KMS-11 (cell line): ENCODE data around the gene PPM1H.

Source experiments
- H2AFZ ChIP-seq: fragments of 200-600 bp; sonication (generic); 2 replicates; pipeline ENCODE4 v1.6.1; 2016; ENCODE audit warnings: antibody characterized with exemption, mixed run types, low read depth
- H3K27ac ChIP-seq: fragments of 200-600 bp; sonication (generic); 2 replicates; pipeline ENCODE4 v1.6.1; 2016; ENCODE audit warnings: mild to moderate bottlenecking, mixed run types
- H3K27me3 ChIP-seq: fragments of 200-600 bp; sonication (generic); 2 replicates; pipeline ENCODE4 v1.6.1; 2017; ENCODE audit warnings: mild to moderate bottlenecking, low read depth, mixed run types, moderate library complexity; ENCODE audit not compliant: insufficient read depth
- H3K36me3 ChIP-seq: fragments of 200-600 bp; sonication (generic); 2 replicates; pipeline ENCODE4 v1.6.1; 2017; ENCODE audit warnings: mild to moderate bottlenecking, mixed run types; ENCODE audit not compliant: insufficient read depth
- H3K4me1 ChIP-seq: fragments of 200-600 bp; sonication (generic); 2 replicates; pipeline ENCODE4 v1.6.1; 2016; ENCODE audit warnings: mild to moderate bottlenecking, low read depth, mixed run types; ENCODE audit not compliant: poor library complexity, severe bottlenecking
- H3K4me2 ChIP-seq: fragments of 200-600 bp; sonication (generic); 2 replicates; pipeline ENCODE4 v1.7.0; 2016; ENCODE audit warnings: mild to moderate bottlenecking, mixed run types
- H3K4me3 ChIP-seq: fragments of 200-600 bp; sonication (generic); IDR thresholded peaks from 2 replicates; pipeline ENCODE4 v1.6.1; 2017; ENCODE audit warnings: low read depth, low read length, mixed read lengths; ENCODE audit not compliant: insufficient read depth
- H3K79me2 ChIP-seq: fragments of 200-600 bp; sonication (generic); 2 replicates; pipeline ENCODE4 v1.6.1; 2016; ENCODE audit warnings: low read depth, mixed run types; ENCODE audit not compliant: insufficient read depth
- H3K9ac ChIP-seq: fragments of 200-600 bp; sonication (generic); 2 replicates; pipeline ENCODE4 v1.6.1; 2016; ENCODE audit warnings: mild to moderate bottlenecking, mixed run types
- H4K20me1 ChIP-seq: fragments of 200-600 bp; sonication (generic); 2 replicates; pipeline ENCODE4 v1.6.1; 2016; ENCODE audit warnings: mild to moderate bottlenecking, mixed run types; ENCODE audit not compliant: insufficient read depth
- TF ChIP-seq, protein P1 (sequence below): fragments of 200-600 bp; sonication (generic); conservative IDR thresholded peaks from 2 replicates; pipeline ENCODE4 v1.6.1; 2017; ENCODE audit warnings: low read depth, mild to moderate bottlenecking, antibody characterized with exemption, low read length, moderate library complexity, mixed read lengths

Gene PPM1H

DNA sequence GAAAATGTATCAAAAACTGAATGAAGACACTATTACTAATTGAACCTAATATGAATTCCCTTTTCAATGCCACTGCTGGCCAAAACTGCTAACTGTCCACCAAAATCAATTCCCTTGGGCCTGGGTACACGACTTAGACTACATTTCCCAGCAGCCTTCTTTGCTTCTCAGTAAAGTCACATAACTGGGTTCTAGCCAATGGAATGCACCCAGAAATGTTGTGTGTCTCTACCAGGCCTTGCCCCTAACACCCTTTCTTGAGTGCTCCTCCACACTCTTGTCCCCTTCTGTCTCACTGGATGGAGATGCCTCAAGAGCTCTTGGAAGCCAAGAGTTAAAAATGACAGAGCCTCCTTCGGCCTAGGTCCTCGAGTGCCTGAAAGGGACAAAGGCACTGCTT, 156.8 kb downstream of the PPM1H start:
- no peak overlapping the region for H3K4me2 ChIP-seq
- H3K36me3 ChIP-seq = no peaks in the 10 kb centered on the region
- no peak overlapping the region for H3K4me3 ChIP-seq
- TF ChIP-seq, protein P1, sequence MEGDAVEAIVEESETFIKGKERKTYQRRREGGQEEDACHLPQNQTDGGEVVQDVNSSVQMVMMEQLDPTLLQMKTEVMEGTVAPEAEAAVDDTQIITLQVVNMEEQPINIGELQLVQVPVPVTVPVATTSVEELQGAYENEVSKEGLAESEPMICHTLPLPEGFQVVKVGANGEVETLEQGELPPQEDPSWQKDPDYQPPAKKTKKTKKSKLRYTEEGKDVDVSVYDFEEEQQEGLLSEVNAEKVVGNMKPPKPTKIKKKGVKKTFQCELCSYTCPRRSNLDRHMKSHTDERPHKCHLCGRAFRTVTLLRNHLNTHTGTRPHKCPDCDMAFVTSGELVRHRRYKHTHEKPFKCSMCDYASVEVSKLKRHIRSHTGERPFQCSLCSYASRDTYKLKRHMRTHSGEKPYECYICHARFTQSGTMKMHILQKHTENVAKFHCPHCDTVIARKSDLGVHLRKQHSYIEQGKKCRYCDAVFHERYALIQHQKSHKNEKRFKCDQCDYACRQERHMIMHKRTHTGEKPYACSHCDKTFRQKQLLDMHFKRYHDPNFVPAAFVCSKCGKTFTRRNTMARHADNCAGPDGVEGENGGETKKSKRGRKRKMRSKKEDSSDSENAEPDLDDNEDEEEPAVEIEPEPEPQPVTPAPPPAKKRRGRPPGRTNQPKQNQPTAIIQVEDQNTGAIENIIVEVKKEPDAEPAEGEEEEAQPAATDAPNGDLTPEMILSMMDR = no peak
- no peaks in the 10 kb centered on the region for H3K4me1 ChIP-seq
- no peak overlapping the region for H3K9ac ChIP-seq
- H3K27me3 ChIP-seq = no peaks in the 10 kb centered on the region
- H2AFZ ChIP-seq = no peak overlapping the region
- H4K20me1 ChIP-seq = no peaks in the 10 kb centered on the region
- no peak overlapping the region for H3K27ac ChIP-seq
- no peaks in the 10 kb centered on the region for H3K79me2 ChIP-seq

- Histone ChIP-seq H3K36me3 (no peaks in the 10 kb centered on the region), H3K79me2 (no peaks in the 10 kb centered on the region), H3K27me3 (no peaks in the 10 kb centered on the region), H3K4me1 (no peaks in the 10 kb centered on the region), H3K9ac (no peak overlapping the region), H3K4me2 (no peak overlapping the region), H3K4me3 (no peak overlapping the region), H4K20me1 (no peaks in the 10 kb centered on the region), H2AFZ (no peak overlapping the region), H3K27ac (no peak overlapping the region)
- TF ChIP-seq, protein P1 = no peak
Observed at GRCh38 chr12:62776997-62777396, 158.0 kb downstream of the PPM1H start.

GRCh38 chr12:62776575-62776974, 158.4 kb downstream of the PPM1H start:
- Histone ChIP-seq H3K4me1 (no peaks in the 10 kb centered on the region), H3K9ac (no peak overlapping the region), H4K20me1 (no peaks in the 10 kb centered on the region), H3K4me3 (no peak overlapping the region), H2AFZ (no peak overlapping the region), H3K4me2 (no peak overlapping the region), H3K27ac (no peak overlapping the region), H3K79me2 (no peaks in the 10 kb centered on the region), H3K27me3 (no peaks in the 10 kb centered on the region), H3K36me3 (no peaks in the 10 kb centered on the region)
- TF ChIP-seq, protein P1 = no peak

DNA sequence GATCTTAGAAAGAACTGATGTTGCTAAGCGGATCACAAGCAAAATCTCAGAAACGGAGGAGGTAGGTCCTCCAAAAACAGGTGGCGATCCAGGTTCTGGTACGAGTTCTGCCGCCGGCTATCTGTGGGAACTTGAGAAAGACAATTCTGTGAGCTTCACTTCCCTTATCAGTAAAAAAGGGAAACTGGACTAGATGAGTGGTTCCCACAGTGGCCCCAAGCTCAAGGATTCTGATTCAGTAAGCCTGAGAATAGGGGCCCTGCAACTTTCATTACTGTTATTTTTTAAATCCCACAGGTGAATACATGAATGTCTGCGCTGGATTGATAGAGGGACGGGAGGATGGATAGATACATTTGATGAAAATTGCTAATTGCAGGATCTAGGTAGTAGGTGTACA, 160.2 kb downstream of the PPM1H start:
- Histone ChIP-seq H3K4me2 (no peak overlapping the region), H3K9ac (no peak overlapping the region), H3K36me3 (no peaks in the 10 kb centered on the region)

More for the DNA sequence above, 160.2 kb downstream of the PPM1H start:
- Histone ChIP-seq H3K27me3 (no peaks in the 10 kb centered on the region), H3K79me2 (no peaks in the 10 kb centered on the region), H4K20me1 (no peaks in the 10 kb centered on the region), H3K4me3 (no peak overlapping the region), H3K4me1 (no peaks in the 10 kb centered on the region), H2AFZ (no peak overlapping the region), H3K27ac (no peak overlapping the region)
- TF ChIP-seq, protein P1 = no peak
